GM15510 (cell line): ENCODE data around the gene ASB16.

Experiments
- POLR2A ChIP-seq: IDR thresholded peaks from 3 replicates; pipeline ENCODE4 v1.6.1; 2011; ENCODE audit warnings: borderline replicate concordance; ENCODE audit not compliant: insufficient read length; ENCODE audit errors: extremely low read depth

The ASB16 gene

DNA sequence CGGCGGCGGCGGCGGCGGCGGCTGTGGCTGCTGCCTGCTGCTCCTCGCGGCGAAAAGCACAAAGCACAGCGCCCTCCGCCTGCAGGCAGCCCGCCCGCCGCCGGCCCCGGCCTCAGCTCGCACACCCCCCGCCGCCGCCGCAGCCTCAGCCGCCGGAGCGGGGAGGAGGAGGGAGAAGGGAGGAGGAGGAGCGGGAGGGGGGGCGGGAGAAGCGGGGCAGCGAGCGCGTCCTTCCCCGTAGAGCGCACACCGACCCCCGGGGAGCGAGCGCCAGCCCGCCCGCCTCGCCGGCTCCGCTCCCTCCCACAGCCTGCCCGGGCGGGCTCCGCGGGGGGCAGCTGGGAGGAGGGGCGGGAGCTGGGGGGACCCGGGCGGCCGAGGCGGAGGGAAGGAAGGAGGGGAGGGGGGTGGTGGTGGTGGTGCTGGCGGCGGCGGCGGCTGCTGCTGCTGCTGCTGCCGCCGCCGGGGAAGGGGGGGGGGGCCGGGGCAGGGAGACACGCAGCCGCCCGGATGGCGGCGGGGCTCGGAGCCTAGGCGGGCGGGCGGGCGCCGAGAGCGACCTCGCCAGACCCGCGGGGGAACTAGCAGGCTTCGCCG is 49.2 kb downstream of the ASB16 start, which contains the start of gene UBTF:
Gene UBTF (minus strand): TSS at position 60 of the 597 bp plus-strand sequence. CDS start 1,446 bp downstream, outside the sequence.
- peak; percentile 38 for TF ChIP-seq POLR2A

GRCh38 chr17:44220213-44221083 is 49.9 kb downstream of the ASB16 start:
- peak; percentile 37 for TF ChIP-seq POLR2A

DNA sequence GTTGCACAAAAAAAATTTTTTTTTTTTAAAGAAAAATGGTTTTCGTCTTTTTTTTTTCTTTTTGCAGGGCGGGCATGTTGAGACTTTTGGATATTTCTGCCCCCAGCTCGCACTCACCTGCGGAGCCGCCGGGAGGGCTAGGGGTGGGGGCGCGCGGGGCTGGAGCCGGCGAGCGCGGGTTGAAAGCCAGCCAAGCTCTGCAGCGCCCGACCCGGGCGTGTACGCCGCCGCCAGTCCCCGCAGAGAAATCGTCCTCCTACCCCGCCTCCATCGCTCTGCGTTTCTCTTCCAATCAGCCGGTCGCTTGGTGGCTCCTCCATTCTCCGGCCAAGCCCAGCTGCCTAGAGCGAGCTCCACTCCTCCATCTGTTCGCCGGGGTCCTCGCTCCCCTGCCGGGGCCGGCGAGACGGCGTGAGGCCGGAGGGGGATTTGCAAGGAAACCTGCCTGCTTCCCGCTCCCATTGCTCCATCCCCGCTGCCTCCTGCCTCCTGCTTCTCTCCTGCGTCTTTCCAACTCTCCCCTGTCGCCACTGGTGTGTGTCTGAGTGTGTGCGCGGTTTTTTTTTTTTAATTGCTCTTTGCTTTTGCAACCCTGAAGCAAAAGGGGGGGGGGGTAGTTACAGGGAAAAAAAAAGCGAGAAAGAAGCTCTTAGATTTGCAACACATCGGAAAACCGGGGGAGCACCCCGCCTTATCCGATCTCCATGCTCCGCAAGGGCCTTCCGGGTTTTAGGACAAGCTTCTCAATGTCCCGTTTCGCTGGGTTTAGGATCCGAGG is 50.8 kb downstream of the ASB16 start:
- TF ChIP-seq POLR2A, result peak; percentile 65

GRCh38 chr17:44221862-44222111 is 51.3 kb downstream of the ASB16 start:
- TF ChIP-seq POLR2A, result no peak

GRCh38 chr17:44222112-44222869 is 51.8 kb downstream of the ASB16 start:
- peak; percentile 32 for TF ChIP-seq POLR2A

DNA sequence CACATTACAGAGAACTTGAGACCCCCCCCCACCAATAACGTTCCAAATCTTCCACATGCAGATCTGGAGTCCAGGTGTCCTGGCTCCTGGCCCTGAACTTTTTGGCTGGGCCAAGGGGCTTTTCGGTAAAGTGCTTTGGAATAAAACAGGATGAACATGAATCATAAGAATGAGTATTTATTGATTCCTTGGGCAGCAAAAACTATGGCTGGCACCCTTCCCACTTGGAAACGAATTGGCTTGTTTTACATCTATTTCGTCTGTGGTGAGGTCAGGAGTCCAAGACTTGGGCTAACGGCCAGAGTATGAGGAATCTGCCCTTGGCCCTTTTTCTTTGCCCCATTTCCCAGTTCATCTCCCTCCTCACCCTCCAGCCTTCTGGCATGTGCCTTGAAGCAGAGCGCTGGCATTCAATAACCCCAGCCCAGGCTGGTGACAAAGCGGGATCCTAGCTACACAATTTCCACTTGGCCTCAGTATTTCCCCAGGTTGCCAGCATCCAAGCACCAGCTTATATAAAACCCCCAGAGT is 53.1 kb downstream of the ASB16 start:
- no peak for TF ChIP-seq POLR2A
